Measurements from ENCODE around the gene NRF1.
"Not testable (repeated sequence)": the region's sequence is repeated elsewhere in the genome, so short reads cannot be mapped to it uniquely, and the experiment has no call there.

The NRF1 gene

GRCh38 chr7:129784783-129785684, 173.5 kb downstream of the NRF1 start:
- DNase-seq, result no peak

GRCh38 chr7:129785685-129786514, 174.4 kb downstream of the NRF1 start:
- DNase-seq, result no peak

- no peak for DNase-seq
These were observed 175.5 kb downstream of the NRF1 start for GRCh38 chr7:129786825-129787563.

- DNase-seq, result no peak
These were observed 177.5 kb downstream of the NRF1 start for GRCh38 chr7:129789000-129789399.

DNA sequence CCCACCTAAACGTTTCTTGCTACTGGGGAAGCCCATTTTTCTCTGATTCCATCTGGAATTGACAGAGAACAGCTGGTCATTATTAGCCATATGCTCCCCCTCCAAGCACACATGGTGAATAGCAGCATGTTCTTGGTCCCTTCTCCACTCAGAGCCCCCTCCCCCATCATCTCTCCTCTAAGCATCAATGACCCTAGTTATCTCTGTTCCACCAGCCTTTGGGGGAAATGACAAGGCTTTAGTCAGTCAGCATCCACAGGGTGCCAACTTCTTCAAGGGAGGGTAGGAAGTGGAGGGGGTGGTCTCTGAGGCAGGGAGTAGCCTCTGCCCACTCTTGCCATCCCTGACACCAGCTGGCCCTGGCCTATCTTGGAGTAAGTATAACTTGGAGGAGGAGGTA, 178.1 kb downstream of the NRF1 start:
- DNase-seq, result no peak

DNA sequence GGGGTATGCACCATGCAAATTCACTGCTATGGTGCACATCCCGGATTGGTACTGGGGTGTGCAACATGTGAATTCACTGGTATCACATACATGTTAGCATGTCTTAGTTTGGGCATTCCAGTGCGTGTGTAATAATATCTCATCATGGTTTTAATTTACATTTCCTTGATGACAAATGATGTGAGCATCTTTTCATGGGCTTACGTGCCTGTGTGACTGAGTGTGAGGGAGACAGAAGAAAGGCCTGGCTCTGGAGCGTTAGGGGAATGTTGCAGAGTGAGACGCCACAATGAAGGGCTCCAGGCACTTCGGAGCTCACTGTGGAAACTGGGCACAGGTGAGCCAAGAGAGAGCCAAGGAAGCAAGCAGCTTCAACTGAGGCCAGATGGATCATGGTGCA, 178.6 kb downstream of the NRF1 start:
- no peak for DNase-seq

DNA sequence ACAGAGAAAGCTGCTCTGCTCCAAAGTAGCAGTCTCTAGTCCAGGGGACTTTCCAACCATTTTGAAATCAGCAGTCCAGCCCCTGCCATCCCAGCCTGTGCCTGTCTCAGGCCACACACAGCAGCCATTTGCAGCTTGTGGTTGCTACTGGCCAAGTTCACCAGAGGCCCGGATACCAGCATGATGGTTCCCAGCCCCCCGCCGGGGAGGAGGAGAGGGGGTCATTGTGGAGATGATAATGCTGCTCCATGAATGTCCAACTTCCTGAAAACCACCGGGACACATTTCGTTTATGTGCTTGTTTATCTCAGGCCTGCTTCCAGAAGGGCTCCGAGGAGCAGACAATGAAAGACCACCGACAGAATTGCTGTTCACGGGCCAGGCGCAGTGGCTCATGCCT, 181.2 kb downstream of the NRF1 start:
- DNase-seq, result no peak

DNA sequence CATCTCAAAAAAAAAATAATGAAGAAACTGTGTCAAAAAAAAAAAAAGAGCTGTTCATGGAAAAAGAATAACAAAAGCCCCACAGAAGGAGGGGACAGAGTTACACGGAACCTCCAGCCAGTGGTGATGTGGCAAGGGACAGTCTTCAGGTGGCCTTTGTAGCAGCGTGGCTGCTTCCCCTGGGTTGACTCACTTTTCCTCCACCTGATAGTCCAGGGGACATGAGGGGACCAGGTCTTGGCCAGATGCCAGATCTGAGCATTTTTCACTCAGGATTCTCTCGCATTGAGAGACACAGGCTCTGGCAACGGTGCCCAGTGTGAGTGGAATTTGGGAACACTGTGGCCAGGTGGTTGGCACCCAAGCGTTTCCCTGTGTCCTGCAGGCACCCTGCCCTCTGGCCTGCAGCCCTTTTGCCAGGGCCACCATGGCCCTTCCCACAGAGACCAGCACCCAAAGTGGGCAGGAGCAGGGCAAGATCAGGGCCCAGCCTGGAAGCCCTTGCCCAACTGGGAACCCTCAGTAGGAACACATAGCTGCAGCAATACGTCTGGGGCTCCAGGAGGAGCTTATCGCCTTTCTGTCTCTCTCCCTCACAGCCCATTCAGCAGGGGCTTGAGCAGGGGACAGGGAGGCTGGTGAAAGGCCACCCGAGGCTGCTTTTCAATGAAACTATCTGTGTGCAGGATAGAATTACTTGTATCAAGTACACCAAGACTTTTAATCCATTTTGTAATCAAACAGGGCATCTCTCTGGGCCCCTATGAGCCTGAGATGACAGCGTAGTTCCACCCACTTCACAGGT, 182.2 kb downstream of the NRF1 start:
- DNase-seq, result no peak

DNA sequence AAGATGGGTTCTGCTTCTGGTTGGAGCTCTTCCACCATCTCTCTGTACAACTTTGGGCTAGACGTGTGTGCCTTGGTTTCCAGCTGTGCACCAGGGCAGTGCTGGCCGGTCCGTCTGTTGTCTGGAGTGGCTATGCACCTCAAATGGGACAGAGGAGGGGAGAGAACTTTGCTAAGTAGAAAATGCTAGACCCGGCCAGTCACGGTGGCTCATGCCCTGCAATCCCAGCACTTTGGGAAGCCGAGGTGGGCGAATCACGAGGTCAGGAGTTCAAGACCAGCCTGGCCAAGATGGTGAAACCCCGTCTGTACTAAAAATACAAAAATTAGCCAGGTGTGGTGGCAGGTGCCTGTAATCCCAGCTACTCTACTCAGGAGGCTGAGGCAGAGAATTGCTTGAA, 182.9 kb downstream of the NRF1 start:
- not testable (repeated sequence) for DNase-seq

GRCh38 chr7:129796186-129796775, 184.8 kb downstream of the NRF1 start:
- DNase-seq, result no peak

- no peak for DNase-seq
These were observed 185.8 kb downstream of the NRF1 start for GRCh38 chr7:129797214-129797789.

DNA sequence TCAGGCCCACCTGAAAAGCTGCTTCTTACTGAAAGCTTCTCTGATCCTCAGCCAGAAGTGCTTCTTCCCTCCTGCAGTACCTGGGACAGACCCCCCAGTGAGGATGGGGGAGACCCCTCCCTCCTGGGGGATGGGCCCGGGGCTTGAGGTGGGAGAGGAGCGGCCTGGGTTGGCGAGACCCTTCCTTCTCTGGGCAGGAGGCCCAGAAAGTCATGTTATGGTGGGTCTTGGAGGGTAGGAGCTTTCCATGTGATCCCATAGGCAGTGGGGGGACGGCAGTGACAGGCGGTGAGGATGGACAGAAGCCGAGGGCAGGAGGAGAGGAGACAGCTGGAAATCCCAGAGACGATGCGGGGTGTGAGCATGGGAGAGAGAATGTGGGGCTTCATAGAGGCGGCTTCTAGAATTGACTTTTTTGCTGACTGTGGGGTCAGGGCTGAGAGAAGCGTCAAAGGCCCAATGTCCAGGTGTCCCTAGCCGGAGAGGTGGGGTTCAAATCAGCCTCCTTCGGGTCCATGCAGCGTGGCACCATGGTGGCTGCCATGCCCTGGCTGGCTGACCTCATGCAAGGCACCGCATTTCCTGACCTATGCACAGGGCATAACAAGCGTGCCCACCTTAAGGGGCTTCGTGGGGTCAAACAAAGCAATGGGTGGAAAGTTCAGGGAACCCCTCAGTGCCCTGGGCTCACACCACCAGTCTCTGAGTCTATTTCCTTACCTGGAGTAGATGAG, 187.3 kb downstream of the NRF1 start:
- DNase-seq, result no peak

DNA sequence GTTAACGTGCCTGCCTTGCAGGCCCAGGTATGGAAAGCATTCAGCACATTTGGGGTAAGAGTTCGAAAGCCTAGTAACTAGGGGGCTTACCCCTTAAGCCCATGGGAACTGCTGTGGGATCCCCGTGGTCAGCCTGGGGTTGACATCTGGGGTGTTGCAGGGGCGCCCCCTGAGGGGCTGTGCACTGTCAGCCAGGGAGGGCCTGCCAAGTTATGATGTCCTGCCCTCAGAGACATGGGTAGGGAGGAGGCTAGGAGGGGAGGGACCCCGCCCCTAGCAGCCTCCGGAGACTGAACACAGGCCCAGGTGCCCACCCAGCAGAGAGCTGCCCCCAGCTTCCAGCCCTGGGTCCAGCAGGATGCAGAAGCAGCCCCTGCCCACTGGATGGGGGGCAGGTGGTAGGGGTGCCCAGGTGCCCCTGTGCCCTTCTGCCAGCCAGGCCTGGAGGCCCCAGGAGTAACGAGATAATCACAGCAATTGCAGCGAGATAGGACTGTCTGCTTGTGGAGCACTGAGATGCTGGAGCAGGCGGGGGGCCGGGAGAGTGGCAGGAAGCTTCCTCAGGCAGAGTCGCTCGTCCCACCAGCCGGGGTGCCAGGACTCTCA, 187.9 kb downstream of the NRF1 start:
- no peak for DNase-seq

DNA sequence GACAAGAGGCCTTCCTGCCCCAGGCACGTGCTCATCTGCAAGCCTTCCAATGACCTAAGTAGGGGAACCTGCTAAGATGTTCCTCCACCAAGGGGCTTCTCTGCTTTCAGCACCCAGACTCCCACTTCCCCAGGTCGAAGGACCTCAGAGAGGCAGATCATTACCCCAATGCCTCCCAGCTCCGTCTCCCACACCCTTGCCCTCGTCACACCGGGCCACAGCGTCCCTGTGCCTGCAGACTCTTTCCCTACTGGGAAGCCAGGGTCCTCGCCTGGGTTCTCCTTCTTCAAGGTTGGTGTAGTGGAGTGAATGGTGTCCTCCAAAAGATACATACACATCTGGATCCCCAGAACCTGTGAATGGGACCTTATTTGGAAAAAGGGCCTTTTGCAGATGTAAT, 189.4 kb downstream of the NRF1 start:
- DNase-seq, result no peak

DNA sequence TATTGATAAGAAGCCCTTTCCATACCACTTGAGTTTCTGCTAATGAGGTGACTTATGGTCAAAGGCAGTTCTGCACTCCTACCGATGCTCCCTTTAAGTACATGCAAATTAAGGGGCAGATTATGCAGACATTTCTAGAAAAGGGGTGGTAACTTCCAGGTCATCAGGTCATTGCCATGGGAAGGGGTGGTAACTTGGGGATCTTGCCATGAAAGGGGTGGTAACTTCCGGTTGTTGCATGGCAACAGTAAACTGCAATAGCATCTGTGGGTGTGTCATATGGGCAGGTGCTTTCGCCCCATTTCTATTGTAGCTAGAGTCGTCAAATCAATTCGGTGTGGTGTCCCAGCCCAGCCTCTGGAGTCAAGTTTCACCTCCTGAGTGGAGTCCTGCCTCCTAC, 190.4 kb downstream of the NRF1 start:
- DNase-seq, result peak; percentile 11

- no peak for DNase-seq
These were observed 192.1 kb downstream of the NRF1 start for GRCh38 chr7:129803546-129804081.

DNA sequence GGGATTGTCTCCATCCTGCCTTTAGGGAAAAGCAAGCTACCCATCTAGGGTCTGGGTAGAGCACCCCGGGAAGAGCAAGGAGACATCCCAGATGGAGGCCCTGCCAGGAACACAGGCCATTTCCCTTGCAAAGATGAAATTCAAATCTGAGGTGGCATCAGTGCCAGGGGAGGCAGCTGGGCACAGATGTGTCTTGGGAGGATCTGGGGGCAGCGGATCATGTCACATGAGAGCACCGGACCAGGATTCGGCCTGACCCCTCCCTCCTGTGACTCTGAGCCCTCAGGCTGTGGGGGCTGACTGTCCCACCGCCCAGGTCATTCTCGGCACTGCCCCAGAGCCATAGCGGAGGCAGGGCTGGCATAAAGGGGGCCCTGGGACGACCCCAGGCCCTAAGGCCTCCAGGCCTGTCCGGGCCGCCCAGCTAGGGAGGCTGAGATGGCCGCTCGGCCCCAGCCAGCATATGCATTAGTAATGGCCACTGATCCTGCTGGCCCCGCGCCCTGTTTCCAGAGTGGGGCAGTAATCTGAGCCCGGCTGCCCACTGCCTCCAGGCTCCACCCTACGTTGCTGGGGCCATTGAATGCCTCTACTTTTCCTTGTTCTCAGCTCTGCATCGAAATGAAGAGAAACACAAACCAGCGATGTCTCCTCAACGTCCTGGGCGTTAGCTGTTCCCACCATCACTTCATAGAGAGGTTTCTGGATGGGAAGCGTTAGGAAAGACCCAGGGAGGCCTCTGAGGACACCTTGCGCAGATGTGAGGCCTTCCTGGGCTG, 192.8 kb downstream of the NRF1 start:
- DNase-seq, result no peak

DNA sequence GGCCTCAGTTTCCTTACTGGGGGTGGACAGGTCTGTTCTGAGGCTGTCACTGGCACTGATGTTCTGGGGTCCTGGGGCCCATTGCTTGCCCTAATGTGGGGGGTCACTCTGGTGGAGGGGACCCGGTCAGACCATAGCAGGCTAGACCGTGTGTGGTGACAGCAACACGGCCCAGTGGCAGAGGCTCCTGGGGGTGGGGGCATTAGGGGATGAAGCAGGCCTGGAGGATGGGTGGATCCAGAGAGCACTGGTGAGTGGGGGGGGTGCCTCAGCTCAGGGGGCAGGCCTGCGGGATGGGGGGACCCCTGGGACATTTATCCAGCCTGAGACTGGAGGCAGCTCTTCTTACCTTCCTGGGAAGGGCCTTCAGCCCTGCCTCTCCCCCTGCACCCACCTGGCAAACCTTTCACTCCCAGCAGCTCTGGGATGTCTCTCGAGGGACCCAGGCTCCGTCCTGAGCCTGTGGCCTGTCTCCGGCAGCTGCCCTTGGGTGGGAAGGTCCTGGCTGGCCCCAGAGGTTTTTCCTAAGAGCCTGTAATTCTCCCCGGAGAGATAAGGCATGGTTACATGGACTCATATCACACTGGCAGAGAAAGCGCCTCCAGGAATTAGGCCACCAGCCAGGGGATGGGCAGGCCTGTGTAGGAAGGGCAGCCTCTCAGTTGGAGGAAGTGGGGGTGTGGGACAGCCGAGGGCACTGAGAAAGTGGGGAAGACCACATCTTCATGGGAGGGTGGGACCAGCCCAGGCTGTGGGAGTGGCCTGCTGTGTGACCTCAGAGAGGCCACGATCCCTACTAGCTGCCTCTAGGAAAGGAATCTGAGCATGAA, 193.6 kb downstream of the NRF1 start:
- no peak for DNase-seq

Data from NCI-H748 treated with DMSO at 0.1 percent for 48 hours (cell line).